Lower leg skin (tissue), 3 donors: ENCODE measurements around the gene ASMTL.

Experiments
- CTCF ChIP-seq, 3 donors: fragments of 450-650 bp; IDR thresholded peaks; one replicate each; pipeline ENCODE4 v1.5.1; 2016; ENCODE audit warnings: antibody characterized with exemption in 3 of 3, mild to moderate bottlenecking in 3 of 3, moderate library complexity in 2 of 3
- POLR2A ChIP-seq, 2 donors: fragments of 450-650 bp; IDR thresholded peaks; one replicate each; pipeline ENCODE4 v1.6.1; 2016 to 2017; ENCODE audit warnings: antibody characterized with exemption in 2 of 2, mild to moderate bottlenecking in 1 of 2, moderate library complexity in 1 of 2

GRCh38 chrX:1481636-1482529 is 29.2 kb upstream of the ASMTL start:
- TF ChIP-seq CTCF (IDR thresholded peaks at IDR 0.05) (no peak), POLR2A (IDR thresholded peaks at IDR 0.05) (no peak)
